GM19025 (cell line): Measurements from ENCODE around the gene IGFBP2.

Experiments used
- ATAC-seq: cut with Tn5 transposase; IDR thresholded peaks from one replicate; pipeline ENCODE4 v1.9.1; 2021; ENCODE audit warnings: mild to moderate bottlenecking, low read depth, moderate library complexity; ENCODE audit not compliant: unreplicated experiment

Gene IGFBP2

DNA sequence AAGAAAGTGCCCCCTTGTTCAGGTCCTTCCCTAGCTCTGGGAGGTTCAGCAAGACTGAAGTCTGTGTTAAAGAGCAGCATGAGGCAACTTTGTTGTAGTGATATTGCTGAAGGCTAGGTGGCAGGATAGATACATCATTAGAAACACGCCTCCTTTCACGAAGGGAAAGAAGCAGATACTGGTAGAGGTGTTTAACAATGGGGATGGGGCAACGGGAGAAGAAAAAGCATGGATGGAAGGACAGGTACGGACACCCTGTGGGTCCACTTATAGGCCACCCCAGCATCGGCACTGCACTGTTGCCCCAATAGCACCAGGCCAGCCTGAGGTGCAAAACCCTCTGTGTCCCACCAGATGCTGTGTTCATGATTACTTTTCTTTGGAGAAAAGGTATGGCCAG is 65.7 kb downstream of the IGFBP2 start:
- ATAC-seq, result no peak

DNA sequence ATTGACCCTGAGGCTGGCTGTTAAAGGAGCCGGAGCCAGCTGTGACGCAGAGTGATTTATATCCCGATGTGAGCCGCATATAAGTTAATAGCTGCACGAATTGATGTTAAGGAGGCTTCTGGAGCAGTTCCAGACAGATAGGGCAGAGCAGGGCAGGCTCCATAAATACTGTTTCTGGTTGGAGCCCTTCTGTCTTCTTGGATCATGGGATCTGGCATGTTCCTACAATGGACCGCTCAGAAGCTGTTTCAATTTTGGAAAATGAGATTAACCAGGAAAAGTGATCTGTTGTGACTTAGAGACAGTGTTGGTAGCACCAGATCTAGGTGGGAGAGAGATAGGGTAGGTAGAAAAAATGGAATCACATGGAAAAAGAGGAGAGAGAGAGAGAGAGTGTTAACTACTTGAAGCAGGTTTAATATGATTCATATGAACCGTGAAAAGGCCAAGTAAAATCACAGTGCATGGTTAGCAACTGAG is 66.9 kb downstream of the IGFBP2 start:
- no peak for ATAC-seq

DNA sequence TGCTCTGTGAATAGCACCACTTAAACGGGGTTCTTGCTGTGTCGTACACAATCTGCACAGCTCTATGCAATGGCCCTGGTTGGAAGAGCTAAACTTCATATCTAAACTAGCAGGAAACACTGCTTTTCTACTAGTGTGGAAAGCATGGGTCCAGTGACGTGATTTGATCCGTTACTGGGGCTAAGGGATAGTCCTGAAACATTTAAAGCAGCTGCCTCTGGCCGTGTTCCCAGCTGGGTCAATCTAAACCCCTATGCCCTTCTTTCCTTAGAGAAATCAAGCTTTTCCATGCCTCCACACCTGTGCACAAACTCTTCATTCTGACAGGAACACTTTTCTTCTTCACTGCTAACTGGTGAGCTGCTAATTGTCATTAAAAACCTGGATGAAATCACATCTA is 67.6 kb downstream of the IGFBP2 start:
- ATAC-seq, result no peak

DNA sequence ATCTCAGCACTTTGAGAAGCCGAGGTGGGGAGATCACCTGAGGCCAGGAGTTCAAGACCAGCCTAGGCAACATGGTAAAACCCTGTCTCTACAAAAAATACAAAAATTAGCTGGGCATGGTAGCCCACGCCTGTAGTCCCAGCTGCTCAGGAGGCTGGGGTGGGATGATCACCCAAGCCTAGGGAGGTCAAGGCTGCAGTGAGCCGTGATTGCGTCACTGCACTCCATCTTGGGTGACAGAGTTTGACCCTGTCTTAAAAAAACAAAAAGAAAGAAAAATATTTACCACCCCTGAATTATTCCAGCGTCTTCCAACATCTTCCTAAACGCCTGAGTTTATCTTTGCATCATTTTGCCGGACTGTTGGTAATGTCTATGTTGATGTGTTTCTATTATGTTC is 68.3 kb downstream of the IGFBP2 start:
- no peak for ATAC-seq

DNA sequence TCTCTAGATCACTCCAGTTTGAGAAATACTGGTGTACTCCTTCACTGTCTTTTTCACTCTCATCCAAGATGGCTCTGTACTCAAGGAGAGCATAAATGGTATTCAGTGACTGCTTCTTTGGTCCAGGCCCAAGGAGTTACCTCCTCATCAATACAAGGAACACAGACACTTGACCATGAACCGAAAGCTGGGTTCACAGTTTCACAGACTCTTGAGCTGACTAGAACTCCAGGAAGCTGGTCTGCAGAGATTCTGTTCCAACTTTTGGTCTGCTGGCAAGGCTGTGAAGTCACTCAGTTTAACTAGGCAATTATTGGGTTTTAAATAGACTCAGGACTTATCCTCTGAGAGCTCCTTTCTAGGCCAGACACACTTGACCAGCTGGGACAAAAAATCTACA is 69.5 kb downstream of the IGFBP2 start:
- ATAC-seq, result no peak

DNA sequence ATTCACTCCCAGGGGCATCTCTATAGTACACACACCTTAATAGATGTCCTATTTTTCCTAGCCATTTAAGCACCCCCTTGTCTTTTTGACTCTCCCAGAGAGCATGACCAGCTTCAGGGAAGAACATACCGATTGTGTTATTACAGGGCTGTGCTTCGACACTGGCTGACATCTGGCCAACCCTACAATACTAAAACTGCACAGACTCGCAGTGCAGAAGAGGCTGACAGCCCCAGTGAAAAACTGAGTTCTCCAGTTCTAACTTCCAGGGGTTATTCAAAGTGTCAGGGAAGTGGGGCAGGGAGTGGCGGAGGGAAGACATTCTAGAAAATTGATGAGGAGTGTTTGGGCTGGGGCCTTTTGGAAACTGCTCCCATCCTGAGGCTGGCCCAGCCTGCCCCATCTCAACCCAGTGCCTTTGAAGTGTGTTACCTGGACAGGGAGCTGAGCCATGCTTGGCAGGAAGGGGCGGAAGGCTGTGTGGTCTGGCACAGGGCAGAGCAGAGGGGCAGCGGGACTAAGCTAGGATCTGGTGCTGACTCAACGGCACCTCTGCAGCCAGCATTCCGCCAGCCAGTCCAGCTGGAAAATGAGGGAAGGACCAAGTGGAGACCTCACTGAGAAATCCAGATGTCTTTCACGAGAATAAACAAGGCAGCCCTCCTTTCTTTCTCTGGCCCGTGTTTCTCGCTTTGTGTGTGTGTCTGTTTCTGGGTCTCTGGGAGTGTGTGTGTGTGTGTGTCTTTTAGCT is 77.5 kb downstream of the IGFBP2 start:
- no peak for ATAC-seq

DNA sequence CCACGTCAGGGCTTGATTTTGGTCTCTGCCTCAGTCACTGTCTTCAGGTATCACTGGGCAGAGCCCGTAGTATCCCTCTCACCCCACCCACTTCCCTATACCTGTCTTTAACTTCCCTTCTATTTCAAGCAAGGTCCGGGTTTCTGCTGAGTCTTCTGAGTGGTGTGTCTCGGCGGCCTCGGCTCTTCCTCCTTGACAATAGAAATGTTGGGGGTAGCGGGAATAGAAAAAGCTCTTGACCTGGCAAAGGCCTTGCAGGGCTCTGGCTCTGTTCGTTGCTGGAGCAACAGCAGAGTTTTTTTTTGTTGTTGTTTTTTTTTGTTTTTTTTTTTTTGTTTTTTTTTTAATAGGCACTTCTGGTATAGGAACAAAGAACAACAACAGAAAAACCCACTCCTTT is 78.1 kb downstream of the IGFBP2 start:
- ATAC-seq, result no peak

DNA sequence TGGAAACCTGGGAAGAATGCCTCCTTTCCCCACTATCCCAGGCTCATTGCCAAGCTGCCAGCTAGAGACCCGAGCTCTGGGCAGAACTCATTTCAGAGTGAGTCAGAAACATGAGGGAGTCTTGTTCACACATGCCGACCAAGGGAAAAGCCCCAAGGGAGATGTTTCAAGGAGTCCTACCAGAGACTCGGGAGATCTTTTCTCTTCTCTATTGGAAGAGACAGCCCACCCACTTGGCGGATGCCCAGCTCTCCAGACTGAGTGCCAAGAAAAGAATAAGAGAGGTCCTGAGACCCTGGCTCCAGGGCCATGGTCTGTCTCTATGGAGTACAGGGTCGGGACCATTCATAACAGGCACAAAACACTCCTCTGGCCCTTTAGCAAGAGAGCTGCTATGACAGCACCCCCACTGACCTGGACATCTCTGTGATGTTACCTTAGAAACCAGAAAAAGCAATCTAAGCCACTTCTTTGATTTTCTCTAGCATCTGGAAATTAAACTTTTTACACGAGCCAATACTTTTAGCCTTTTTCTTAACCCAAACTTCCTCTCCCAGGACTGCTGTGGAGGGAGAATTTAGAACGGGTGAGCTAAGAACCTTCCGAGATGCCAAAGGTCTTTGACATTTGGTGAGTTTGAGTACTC is 80.6 kb downstream of the IGFBP2 start:
- no peak for ATAC-seq
